Omental fat pad (tissue), 4 donors: ENCODE results near the gene IL36RN. TPM values are rescaled to one million over a fixed set of nuclear protein-coding genes. Genes with fewer than 3 reads are reported as not detected.

ENCODE experiments used
- ATAC-seq: fragments of 150-250 bp; one replicate; pipeline ENCODE4 v1.9.1; 2016; ENCODE audit warnings: mild to moderate bottlenecking, moderate library complexity; ENCODE audit not compliant: low FRiP score
- DNase-seq: peaks from one replicate; pipeline ENCODE4 v3.0.0-alpha.2; 2019; ENCODE audit warnings: low spot score
- total RNA-seq, 4 donors: library from RNA; depleted of rRNA; stranded (reverse); fragments of >200 nt; gene quantifications; one replicate each; pipeline ENCODE4 v1.1.0, GENCODE V29; 2016
- TF ChIP-seq, protein P1 (sequence below), 3 donors: fragments of 450-650 bp; IDR thresholded peaks; one replicate each; pipeline ENCODE4 v1.5.1; 2016 to 2017; ENCODE audit warnings: antibody characterized with exemption in 3 of 3, mild to moderate bottlenecking in 3 of 3, moderate library complexity in 2 of 3

The IL36RN gene
- total RNA-seq, 4 donors from 2014 or later: not detected

DNA sequence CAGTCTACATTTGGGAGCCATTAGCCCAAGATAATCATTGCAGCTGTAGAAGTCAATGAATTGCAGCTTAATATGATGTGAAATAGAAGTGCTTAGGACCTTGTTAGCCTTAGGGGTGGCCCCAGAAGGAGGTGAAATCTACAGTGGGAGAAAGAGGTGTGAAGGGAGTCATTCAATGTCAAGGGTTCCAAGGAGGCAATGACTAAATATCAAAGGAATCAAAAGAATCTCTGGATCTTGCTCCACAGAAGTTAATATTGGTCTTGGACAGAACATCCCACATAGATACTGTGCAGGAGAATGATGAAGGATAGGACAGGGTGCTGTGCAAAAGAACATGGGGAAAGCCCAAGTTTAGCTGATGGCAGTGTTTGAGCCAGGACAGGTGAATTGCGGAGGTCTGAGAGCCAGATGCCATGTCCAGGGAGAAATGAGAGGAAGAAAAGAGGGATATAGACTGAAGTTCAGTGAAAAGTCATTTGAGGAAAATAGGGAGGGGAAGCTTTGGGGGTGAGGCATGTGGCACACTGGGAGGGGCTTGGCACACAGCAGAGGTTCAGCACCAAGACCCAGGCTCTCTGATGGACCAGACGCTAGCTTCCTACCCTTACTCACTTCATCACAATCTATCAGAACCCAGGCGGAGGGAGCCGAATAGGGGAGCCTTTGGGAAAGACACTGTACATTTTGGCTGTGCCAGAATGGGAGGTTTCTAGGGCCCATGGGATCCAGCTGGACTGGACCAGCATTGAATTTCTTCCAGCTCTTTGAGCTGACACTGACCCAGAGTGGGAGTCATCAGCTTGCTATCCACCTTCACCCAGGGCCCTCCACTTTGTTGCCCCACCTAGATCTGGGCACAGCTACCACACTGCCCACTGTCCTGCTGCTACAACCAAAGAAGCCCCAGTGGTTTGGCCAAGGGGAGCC lies 10.9 kb downstream of the IL36RN start:
- TF ChIP-seq, protein P1, sequence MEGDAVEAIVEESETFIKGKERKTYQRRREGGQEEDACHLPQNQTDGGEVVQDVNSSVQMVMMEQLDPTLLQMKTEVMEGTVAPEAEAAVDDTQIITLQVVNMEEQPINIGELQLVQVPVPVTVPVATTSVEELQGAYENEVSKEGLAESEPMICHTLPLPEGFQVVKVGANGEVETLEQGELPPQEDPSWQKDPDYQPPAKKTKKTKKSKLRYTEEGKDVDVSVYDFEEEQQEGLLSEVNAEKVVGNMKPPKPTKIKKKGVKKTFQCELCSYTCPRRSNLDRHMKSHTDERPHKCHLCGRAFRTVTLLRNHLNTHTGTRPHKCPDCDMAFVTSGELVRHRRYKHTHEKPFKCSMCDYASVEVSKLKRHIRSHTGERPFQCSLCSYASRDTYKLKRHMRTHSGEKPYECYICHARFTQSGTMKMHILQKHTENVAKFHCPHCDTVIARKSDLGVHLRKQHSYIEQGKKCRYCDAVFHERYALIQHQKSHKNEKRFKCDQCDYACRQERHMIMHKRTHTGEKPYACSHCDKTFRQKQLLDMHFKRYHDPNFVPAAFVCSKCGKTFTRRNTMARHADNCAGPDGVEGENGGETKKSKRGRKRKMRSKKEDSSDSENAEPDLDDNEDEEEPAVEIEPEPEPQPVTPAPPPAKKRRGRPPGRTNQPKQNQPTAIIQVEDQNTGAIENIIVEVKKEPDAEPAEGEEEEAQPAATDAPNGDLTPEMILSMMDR (IDR thresholded peaks at IDR 0.05): no peak
- no peak for ATAC-seq
- no peak for DNase-seq

DNA sequence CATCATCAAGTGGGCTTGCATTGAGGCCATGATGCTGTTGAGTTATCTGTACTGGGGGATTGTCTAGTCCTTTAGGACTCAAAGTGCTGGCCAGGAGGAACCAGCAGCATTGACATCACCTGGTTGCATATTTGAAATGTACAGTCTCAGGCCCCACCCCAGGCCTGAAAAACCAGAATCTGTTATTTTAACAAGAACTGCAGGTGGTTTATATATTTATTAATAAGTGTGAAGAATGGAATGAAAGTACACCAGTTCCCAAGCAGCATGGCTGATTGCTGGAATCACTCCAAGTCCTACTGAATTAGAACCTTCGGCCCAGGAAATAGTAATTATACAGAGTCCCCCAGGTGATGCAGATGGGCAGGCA lies 11.6 kb downstream of the IL36RN start:
- TF ChIP-seq, protein P1 (IDR thresholded peaks at IDR 0.05): no peak
- DNase-seq: no peak
- ATAC-seq: no peak

DNA sequence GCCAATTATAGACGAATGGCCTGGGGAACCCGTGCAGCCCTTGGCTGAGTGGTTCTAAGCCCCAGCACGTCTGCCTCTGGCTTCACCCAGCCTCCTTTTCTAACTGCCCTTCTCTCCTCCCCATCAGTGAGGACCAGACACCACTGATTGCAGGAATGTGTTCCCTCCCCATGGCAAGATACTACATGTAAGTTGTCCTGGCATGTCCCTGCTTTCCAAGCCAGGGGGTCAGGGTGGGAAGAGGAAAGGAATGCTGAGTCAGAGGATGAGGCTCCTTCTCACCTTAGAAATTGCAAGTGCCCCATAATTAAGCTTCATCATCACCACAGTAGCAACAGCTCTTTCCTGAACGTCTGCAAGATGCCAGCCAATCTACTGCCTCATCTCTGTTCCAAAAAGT lies 13.6 kb downstream of the IL36RN start:
- ATAC-seq (no peak), DNase-seq (no peak)
- TF ChIP-seq, protein P1 (IDR thresholded peaks at IDR 0.05): no peak

DNA sequence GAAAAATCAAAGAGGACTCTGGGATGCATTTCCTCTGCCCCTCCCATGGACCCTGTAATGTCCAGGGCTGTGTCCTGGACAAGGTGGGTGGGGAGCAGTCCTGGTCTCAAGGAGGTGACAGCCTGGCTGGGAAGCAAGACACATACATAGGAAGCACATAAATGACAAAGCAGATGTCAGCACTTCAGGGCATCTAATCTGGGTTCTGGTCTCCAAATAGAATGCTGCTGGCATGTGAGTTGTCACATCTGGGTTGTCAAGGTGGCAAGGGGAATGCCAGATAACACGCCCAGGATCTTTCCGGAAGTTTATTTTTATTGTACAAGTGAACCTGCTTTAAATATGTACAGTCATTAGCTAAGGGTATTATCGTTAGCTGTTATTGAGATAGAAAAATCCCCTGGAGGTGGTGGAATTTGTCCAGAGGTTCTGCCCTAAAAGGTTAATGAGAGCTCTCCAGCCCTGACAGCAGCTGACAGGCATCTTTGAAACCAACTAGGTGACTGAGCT lies 14.4 kb downstream of the IL36RN start:
- no peak for ATAC-seq
- no peak for DNase-seq

DNA sequence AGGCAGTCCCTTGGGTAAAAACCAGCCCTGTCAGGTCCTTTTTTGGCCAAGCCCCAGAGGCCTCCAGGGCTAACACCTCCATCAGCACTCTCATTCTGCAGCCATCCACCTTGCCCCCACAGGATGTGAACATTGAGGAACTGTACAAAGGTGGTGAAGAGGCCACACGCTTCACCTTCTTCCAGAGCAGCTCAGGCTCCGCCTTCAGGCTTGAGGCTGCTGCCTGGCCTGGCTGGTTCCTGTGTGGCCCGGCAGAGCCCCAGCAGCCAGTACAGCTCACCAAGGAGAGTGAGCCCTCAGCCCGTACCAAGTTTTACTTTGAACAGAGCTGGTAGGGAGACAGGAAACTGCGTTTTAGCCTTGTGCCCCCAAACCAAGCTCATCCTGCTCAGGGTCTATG lies 16.0 kb downstream of the IL36RN start:
- ATAC-seq: no peak
- DNase-seq: no peak

More for the DNA sequence above, 14.4 kb downstream of the IL36RN start:
- TF ChIP-seq, protein P1 (IDR thresholded peaks at IDR 0.05): no peak

DNA sequence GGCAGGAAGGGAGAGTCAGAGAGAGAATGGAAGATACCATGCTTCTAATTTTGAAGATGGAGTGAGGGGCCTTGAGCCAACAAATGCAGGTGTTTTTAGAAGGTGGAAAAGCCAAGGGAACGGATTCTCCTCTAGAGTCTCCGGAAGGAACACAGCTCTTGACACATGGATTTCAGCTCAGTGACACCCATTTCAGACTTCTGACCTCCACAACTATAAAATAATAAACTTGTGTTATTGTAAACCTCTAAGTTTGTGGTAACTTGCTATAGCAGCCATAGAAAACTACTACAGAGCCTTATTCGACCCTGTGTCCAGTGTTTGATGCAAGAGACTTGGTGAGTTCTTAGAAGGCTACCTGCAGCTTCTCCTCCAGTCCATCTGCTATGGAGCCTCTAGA lies 16.6 kb downstream of the IL36RN start:
- DNase-seq (no peak), ATAC-seq (no peak)
- TF ChIP-seq, protein P1 (IDR thresholded peaks at IDR 0.05): no peak

More for the DNA sequence above, 16.0 kb downstream of the IL36RN start:
- TF ChIP-seq, protein P1 (IDR thresholded peaks at IDR 0.05): no peak
